HG03139 (cell line): ENCODE results near the gene SEC24D.
A peak's percentile ranks its signal among the peaks of the same experiment; 100 is the strongest.

Experiments
- ATAC-seq: cut with Tn5 transposase; IDR thresholded peaks from one replicate; pipeline ENCODE4 v1.9.1; 2021; ENCODE audit not compliant: unreplicated experiment

The SEC24D gene

GRCh38 chr4:118776157-118776954, 59.6 kb downstream of the SEC24D start:
- no peak for ATAC-seq

GRCh38 chr4:118775405-118775804, 60.5 kb downstream of the SEC24D start:
- ATAC-seq = no peak

GRCh38 chr4:118774989-118775388, 60.9 kb downstream of the SEC24D start:
- no peak for ATAC-seq

- ATAC-seq = no peak
Observed at GRCh38 chr4:118774321-118774720, 61.6 kb downstream of the SEC24D start.

- ATAC-seq = no peak
Observed at GRCh38 chr4:118773429-118773792, 62.5 kb downstream of the SEC24D start.

- ATAC-seq = no peak
Observed at GRCh38 chr4:118772767-118773428, 63.0 kb downstream of the SEC24D start.

- ATAC-seq = peak; percentile 50
Observed at GRCh38 chr4:118772081-118772766, 63.7 kb downstream of the SEC24D start.

GRCh38 chr4:118770741-118771187, 65.2 kb downstream of the SEC24D start:
- no peak for ATAC-seq

GRCh38 chr4:118769161-118769560, 66.8 kb downstream of the SEC24D start:
- ATAC-seq = no peak

- no peak for ATAC-seq
Observed at GRCh38 chr4:118767109-118767508, 68.8 kb downstream of the SEC24D start.

GRCh38 chr4:118765399-118765798, 70.5 kb downstream of the SEC24D start:
- no peak for ATAC-seq

- ATAC-seq = no peak
Observed at GRCh38 chr4:118762730-118763477, 73.0 kb downstream of the SEC24D start.

- ATAC-seq = no peak
Observed at GRCh38 chr4:118762155-118762554, 73.8 kb downstream of the SEC24D start.

GRCh38 chr4:118761397-118762016, 74.4 kb downstream of the SEC24D start:
- no peak for ATAC-seq

GRCh38 chr4:118760493-118760892, 75.4 kb downstream of the SEC24D start:
- ATAC-seq = peak; percentile 94

GRCh38 chr4:118760092-118760491, 75.8 kb downstream of the SEC24D start:
- ATAC-seq = peak; percentile 38

GRCh38 chr4:118759481-118759880, 76.4 kb downstream of the SEC24D start:
- no peak for ATAC-seq

GRCh38 chr4:118758293-118758692, 77.6 kb downstream of the SEC24D start:
- no peak for ATAC-seq

GRCh38 chr4:118757761-118758251, 78.1 kb downstream of the SEC24D start:
- ATAC-seq = no peak

GRCh38 chr4:118756958-118757357, 79.0 kb downstream of the SEC24D start:
- no peak for ATAC-seq

- no peak for ATAC-seq
Observed at GRCh38 chr4:118756429-118756828, 79.5 kb downstream of the SEC24D start.
